HG02981 (cell line): ENCODE measurements around the gene SLC4A3.

Source experiments
- ATAC-seq: cut with Tn5 transposase; IDR thresholded peaks from one replicate; pipeline ENCODE4 v1.9.1; 2021; ENCODE audit warnings: mild to moderate bottlenecking, moderate library complexity; ENCODE audit not compliant: unreplicated experiment

SLC4A3 gene

GRCh38 chr2:219611866-219612576 lies 15.4 kb upstream of the SLC4A3 start:
- no peak for ATAC-seq

- no peak for ATAC-seq
Observed at GRCh38 chr2:219612577-219613286, 14.7 kb upstream of the SLC4A3 start.

- ATAC-seq = no peak
Observed at GRCh38 chr2:219613461-219614070, 13.9 kb upstream of the SLC4A3 start.

GRCh38 chr2:219614076-219614860 lies 13.2 kb upstream of the SLC4A3 start:
- ATAC-seq = no peak

GRCh38 chr2:219615036-219615435 lies 12.4 kb upstream of the SLC4A3 start:
- no peak for ATAC-seq

- ATAC-seq = no peak
Observed at GRCh38 chr2:219615894-219616293, 11.5 kb upstream of the SLC4A3 start.

GRCh38 chr2:219616550-219616949 lies 10.9 kb upstream of the SLC4A3 start:
- ATAC-seq = no peak

- no peak for ATAC-seq
Observed at GRCh38 chr2:219618733-219619122, 8.7 kb upstream of the SLC4A3 start.

- no peak for ATAC-seq
Observed at GRCh38 chr2:219619235-219619634, 8.2 kb upstream of the SLC4A3 start.

GRCh38 chr2:219620546-219620945 lies 6.9 kb upstream of the SLC4A3 start:
- ATAC-seq = no peak

GRCh38 chr2:219621935-219622334 lies 5.5 kb upstream of the SLC4A3 start:
- ATAC-seq = no peak

GRCh38 chr2:219622472-219622871 lies 5.0 kb upstream of the SLC4A3 start:
- ATAC-seq = no peak

GRCh38 chr2:219624565-219624964 lies 2.9 kb upstream of the SLC4A3 start:
- no peak for ATAC-seq

- ATAC-seq = no peak
Observed at GRCh38 chr2:219625179-219625578, 2.3 kb upstream of the SLC4A3 start.

- ATAC-seq = no peak
Observed at GRCh38 chr2:219626540-219626939, 890 bp upstream of the SLC4A3 start.

- ATAC-seq = no peak
Observed at GRCh38 chr2:219628235-219628985, 980 bp downstream of the SLC4A3 start.

GRCh38 chr2:219628986-219629901 lies 1.8 kb downstream of the SLC4A3 start:
- ATAC-seq = no peak

GRCh38 chr2:219629976-219630695 lies 2.7 kb downstream of the SLC4A3 start:
- no peak for ATAC-seq
